ENCODE data around the gene SLC30A7. TPM values are rescaled to one million over a fixed set of nuclear protein-coding genes. Genes with fewer than 3 reads are reported as not detected.

SLC30A7 gene
- total RNA-seq, 2 donors from 2014 or later, result 32.8 to 39.2 TPM

DNA sequence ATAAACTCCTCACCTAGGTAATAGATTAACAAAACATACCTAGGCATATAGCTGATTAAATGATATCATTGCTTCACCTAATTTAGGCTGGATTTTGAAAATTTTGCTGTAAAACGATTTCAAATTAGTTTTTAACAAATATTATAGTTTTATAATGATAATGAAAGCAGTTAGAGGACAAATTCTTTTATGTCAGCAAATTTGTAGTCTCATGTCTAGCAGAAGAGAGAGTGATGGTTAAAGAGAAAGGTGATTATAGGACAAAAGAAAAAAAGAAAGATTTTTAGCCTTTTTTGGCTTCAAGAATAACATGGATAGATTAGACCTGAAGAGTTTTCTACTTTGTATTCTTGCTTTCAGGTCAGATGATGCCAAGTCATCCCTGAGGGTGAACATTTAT lies 133.3 kb downstream of the SLC30A7 start:
- Histone ChIP-seq H3K36me3 (no peaks in the 10 kb centered on the region), H3K27ac (no peak overlapping the region), H3K27me3 (no peaks in the 10 kb centered on the region), H3K9ac (ENCODE audit: low read depth in 2 of 2, low read length in 2 of 2) (no peak overlapping the region), H3K4me1 (no peaks in the 10 kb centered on the region), H3K4me3 (no peak overlapping the region), H3K9me3 (no peaks in the 10 kb centered on the region)
- intact Hi-C loops (cut with DNase I), result no loop called here
- no peak for TF ChIP-seq CTCF (IDR thresholded peaks at IDR 0.05)
- DNase-seq, result no peak

DNA sequence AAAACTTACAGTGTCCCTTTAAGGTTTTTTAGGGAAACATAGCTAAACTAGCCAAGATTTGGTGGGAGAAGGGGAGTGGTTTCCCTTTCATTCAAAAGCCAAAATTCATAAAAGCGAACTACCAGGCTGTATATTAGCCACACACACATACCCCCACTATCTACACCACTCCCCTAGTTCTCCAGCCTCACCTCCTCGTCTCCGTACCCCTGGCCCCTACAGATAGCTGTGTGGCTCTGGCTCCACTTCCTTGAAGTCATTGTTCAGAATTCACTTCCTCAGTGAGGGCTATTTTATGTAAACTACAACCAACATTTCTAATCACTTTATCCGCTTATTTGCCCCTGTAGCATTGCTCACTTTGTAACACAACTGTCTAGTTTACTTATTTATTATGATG lies 135.0 kb downstream of the SLC30A7 start:
- H3K9me3 ChIP-seq, result no peaks in the 10 kb centered on the region
- H3K4me3 ChIP-seq, result no peak overlapping the region
- H3K36me3 ChIP-seq, result no peaks in the 10 kb centered on the region
- no peak for DNase-seq
- TF ChIP-seq CTCF (IDR thresholded peaks at IDR 0.05), result no peak
- no peak overlapping the region for H3K9ac ChIP-seq (ENCODE audit: low read depth in 2 of 2, low read length in 2 of 2)
- intact Hi-C loops (cut with DNase I), result loop anchor here (10.0 kb wide), 1 partner anchor 106 kb away; no protein-coding TSS in a partner anchor
- no peak overlapping the region for H3K27ac ChIP-seq
- H3K4me1 ChIP-seq, result no peaks in the 10 kb centered on the region
- H3K27me3 ChIP-seq, result no peaks in the 10 kb centered on the region

Other genes with a start within 250 kb of the SLC30A7 start
- gene VCAM1, start 176.3 kb upstream of the SLC30A7 start, total RNA-seq, result 1 to 10 TPM; 3.5 to 7.4 TPM
- 1 to 10 TPM; 4.8 to 7.2 TPM for gene EXTL2, start 1.2 kb upstream of the SLC30A7 start, total RNA-seq
- gene DPH5, start 129.7 kb downstream of the SLC30A7 start, total RNA-seq, result 10 to 100 TPM; 20.1 to 32.4 TPM